Neuron (in vitro differentiated cells): ENCODE measurements around the gene ZCCHC14.

Source experiments
- H2AFZ ChIP-seq: one replicate; pipeline ENCODE4 v1.6.1; 2013; ENCODE audit warnings: low read depth, mild to moderate bottlenecking, inconsistent platforms, low read length, moderate library complexity
- H3K27me3 ChIP-seq: one replicate; pipeline ENCODE4 v1.6.1; 2013; ENCODE audit warnings: low read length; ENCODE audit not compliant: insufficient read depth
- H3K36me3 ChIP-seq: one replicate; pipeline ENCODE4 v1.6.1; 2013; ENCODE audit warnings: low read length; ENCODE audit not compliant: insufficient read depth
- H3K4me1 ChIP-seq: one replicate; pipeline ENCODE4 v1.6.1; 2013; ENCODE audit warnings: low read length; ENCODE audit not compliant: insufficient read depth
- H3K4me3 ChIP-seq: 2 replicates; pipeline ENCODE4 v1.5.1; 2013; ENCODE audit warnings: mild to moderate bottlenecking, low read length, moderate library complexity
- H3K9me3 ChIP-seq: one replicate; pipeline ENCODE4 v1.6.1; 2013; ENCODE audit warnings: low read length

Gene ZCCHC14

DNA sequence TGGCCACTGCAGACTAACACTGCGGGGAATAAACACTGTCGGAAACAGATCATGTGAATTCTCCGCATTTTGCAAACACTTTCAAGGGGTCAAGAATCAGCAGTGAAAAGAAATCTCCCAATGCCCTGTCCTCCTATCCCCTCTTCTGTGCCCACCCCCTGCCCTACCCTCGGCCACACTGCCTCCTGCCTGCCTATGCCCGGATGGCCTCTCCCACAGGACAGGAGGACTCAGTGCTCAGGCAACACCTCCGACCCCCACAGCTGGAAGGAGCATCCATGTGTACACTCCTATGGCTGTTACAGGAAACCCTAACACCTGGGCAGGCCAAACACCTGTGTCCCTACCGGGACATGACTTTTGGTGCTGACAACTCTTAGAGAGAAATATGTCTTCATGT is 133.7 kb downstream of the ZCCHC14 start:
- no peak overlapping the region for H3K4me3 ChIP-seq
- H3K9me3 ChIP-seq: peaks cover 8% of the 10 kb centered on the region
- no peak overlapping the region for H2AFZ ChIP-seq
- no peaks in the 10 kb centered on the region for H3K27me3 ChIP-seq
- H3K4me1 ChIP-seq: peaks cover 14% of the 10 kb centered on the region
- H3K36me3 ChIP-seq: peaks cover 36% of the 10 kb centered on the region

- peaks cover 36% of the 10 kb centered on the region for H3K36me3 ChIP-seq
- H3K4me3 ChIP-seq: no peak overlapping the region
- peaks cover 8% of the 10 kb centered on the region for H3K9me3 ChIP-seq
- no peak overlapping the region for H2AFZ ChIP-seq
- peaks cover 11% of the 10 kb centered on the region for H3K4me1 ChIP-seq
- no peaks in the 10 kb centered on the region for H3K27me3 ChIP-seq
Measured at GRCh38 chr16:87358696-87359095, 134.1 kb downstream of the ZCCHC14 start.

DNA sequence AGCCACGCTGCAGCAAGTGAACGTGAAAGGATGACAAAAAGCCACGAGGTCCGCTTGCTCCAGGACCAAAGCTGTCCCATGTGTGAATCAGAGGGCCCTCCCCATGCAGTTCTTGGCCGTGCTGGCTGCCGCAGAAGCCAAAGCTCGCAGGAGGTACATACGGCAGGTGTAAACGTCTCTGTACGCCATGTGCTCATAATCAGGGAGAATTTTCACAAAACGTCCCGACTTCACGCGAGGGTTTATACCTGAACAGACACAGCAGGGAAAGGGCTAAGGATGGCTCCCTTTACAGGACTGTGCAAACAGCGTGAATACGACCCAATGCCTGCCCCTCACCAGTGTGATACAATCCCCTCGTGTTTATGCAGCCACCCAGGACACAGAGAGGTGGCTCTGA is 134.6 kb downstream of the ZCCHC14 start:
- H3K4me3 ChIP-seq: no peak overlapping the region
- H3K4me1 ChIP-seq: peaks cover 11% of the 10 kb centered on the region
- H3K36me3 ChIP-seq: peaks cover 38% of the 10 kb centered on the region
- no peaks in the 10 kb centered on the region for H3K27me3 ChIP-seq
- peaks cover 8% of the 10 kb centered on the region for H3K9me3 ChIP-seq
- H2AFZ ChIP-seq: no peak overlapping the region

DNA sequence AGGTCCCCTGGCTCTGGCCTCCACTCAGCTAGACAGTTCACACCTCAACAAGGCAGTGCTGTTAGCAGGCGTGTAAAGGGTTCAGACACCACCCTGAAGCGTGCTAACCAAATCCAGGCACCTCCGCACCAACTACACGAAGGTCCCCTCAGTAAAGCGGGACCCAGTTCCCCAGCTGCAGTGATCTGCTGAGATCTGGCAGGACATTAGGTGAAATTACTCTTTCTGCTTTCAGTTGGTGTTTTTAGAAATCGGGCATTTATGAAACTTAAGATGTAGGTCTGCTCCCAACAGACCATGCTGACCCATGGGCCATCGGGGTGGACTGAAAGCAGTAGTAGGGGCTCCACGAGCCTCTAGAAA is 136.4 kb downstream of the ZCCHC14 start:
- H3K36me3 ChIP-seq: peaks cover 31% of the 10 kb centered on the region
- peaks cover 11% of the 10 kb centered on the region for H3K4me1 ChIP-seq
- H2AFZ ChIP-seq: no peak overlapping the region
- H3K27me3 ChIP-seq: no peaks in the 10 kb centered on the region
- no peak overlapping the region for H3K4me3 ChIP-seq
- peaks cover 5% of the 10 kb centered on the region for H3K9me3 ChIP-seq
